ENCODE results near the gene COMMD10. TPM values are rescaled to one million over a fixed set of nuclear protein-coding genes. Genes with fewer than 3 reads are reported as not detected.
"Not testable (repeated sequence)": the region's sequence is repeated elsewhere in the genome, so short reads cannot be mapped to it uniquely, and the experiment has no call there.

Gene COMMD10
- 10 to 100 TPM; 39.7 to 54.8 (median 51.3) TPM for polyA plus RNA-seq (ENCODE audit: insufficient read depth in 1 of 5, insufficient read length in 5 of 5, low replicate concordance in 1 of 5)
- long read RNA-seq, donor 1, transcript COMMD10-201 (7 exons, 1,469 nt), result major isoform, 19 of 27 reads
- long read RNA-seq, donor 1, partial matches to known transcripts, result 8 of 27 reads
- long read RNA-seq, donor 1, other reads (novel, unspliced or antisense), result 0 of 27 reads
- long read RNA-seq, donor 2, transcript COMMD10-201 (7 exons, 1,469 nt), result major isoform, 14 of 20 reads
- long read RNA-seq, donor 2, partial matches to known transcripts, result 6 of 20 reads
- long read RNA-seq, donor 2, other reads (novel, unspliced or antisense), result 0 of 20 reads
- long read RNA-seq, donor 3, transcript COMMD10-201 (7 exons, 1,469 nt), result major isoform, 10 of 21 reads
- long read RNA-seq, donor 3, partial matches to known transcripts, result 11 of 21 reads
- long read RNA-seq, donor 3, other reads (novel, unspliced or antisense), result 0 of 21 reads
- long read RNA-seq, donor 4, transcript COMMD10-201 (7 exons, 1,469 nt), result major isoform, 8 of 15 reads
- long read RNA-seq, donor 4, partial matches to known transcripts, result 7 of 15 reads
- long read RNA-seq, donor 4, other reads (novel, unspliced or antisense), result 0 of 15 reads
- long read RNA-seq, donor 5, transcript COMMD10-201 (7 exons, 1,469 nt), result major isoform, 20 of 25 reads
- long read RNA-seq, donor 5, partial matches to known transcripts, result 5 of 25 reads
- long read RNA-seq, donor 5, other reads (novel, unspliced or antisense), result 0 of 25 reads
- long read RNA-seq, donor 6, transcript COMMD10-201 (7 exons, 1,469 nt), result major isoform, 23 of 30 reads
- long read RNA-seq, donor 6, partial matches to known transcripts, result 7 of 30 reads
- long read RNA-seq, donor 6, other reads (novel, unspliced or antisense), result 0 of 30 reads
- long read RNA-seq, donor 7, transcript COMMD10-201 (7 exons, 1,469 nt), result major isoform, 16 of 21 reads
- long read RNA-seq, donor 7, partial matches to known transcripts, result 5 of 21 reads
- long read RNA-seq, donor 7, other reads (novel, unspliced or antisense), result 0 of 21 reads
- long read RNA-seq, donor 8, transcript COMMD10-201 (7 exons, 1,469 nt), result major isoform, 5 of 5 reads
- long read RNA-seq, donor 8, partial matches to known transcripts, result 0 of 5 reads
- long read RNA-seq, donor 8, other reads (novel, unspliced or antisense), result 0 of 5 reads

DNA sequence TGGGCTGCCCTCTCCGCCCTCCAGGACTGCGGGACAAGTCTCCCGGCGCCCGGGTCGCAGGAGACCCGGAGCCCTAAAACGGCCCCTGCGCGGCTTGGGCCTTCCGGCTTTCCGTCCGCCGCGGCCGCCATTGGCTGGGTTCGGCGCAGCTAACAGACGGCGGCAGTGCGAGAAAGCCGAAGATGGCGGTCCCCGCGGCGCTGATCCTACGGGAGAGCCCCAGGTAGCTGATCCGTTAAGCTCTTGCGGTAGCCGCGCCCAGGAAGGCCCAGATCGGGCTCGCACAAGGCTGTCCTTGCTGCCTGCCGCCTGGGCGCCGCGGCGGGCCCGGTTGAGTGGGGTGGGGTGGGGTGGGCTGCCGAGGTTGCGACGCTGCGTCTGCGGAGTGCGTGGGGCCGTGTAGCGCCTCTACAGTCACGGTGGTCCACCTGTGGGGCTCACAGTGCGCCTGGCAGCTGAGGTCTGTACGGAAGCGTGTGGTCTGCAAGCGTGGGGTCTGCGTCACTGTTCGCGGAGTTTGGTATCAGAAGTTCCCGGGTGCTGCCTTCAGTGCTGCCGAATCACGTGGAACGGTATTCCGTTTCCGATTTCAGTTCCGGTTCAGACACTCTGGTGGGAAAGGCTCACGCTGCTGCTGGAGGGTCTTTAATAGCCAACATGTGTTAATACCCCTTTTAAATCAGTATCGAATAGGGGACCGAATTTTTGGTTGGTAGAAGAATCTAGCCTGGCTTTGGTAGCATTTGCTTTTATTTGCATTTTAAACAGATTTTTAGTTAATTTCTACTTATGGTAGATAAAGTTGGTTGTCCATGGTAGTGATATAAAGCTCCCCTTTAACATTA, at the start of gene COMMD10:
COMMD10 (plus strand) TSS at position 155 of the 845 bp plus-strand sequence.
- peak; percentile 72 to 80 for DNase-seq

- DNase-seq, result no peak
Measured at GRCh38 chr5:116035123-116035522, 49.7 kb upstream of the COMMD10 start.

- no peak for DNase-seq
Measured at GRCh38 chr5:116037236-116037822, 47.5 kb upstream of the COMMD10 start.

DNA sequence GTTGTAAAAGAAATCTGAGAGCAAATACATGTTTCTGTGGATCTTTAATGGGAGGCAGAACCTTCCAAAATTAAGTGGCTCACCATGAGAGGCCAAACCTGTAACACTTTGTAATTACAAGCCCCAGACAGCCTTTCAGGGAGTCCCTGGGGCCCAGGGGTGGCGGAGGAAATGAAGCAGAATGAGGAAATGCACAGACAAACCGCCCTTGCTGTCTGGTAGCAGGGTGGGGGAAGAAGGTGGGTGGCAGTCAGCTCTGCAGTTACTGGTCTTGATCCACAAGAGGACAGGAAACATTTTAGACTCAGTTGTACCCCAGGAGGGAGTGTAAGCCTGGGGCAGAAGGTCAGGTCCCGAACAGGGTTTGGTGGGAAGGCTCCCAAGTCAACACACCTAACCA, 46.0 kb upstream of the COMMD10 start:
- no peak for DNase-seq

GRCh38 chr5:116042375-116042774, 42.5 kb upstream of the COMMD10 start:
- no peak for DNase-seq

DNA sequence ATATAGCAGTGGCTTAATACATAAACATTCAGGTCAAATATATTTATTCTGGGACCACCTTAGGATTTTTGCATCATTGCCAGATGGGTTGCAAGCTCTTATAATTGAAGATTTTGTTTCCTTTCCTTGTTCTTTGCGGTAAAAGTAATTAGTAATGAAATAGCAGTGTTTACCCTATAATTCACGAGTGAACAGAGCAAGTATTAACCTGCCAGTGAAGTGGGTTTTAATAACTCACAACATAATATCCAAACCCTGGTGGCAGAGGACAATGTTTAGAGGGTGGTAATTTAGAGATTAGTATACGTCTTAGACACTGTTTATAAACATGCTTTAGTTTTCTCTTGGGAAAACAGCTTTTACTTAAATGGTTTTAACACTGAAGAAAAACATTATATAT, 40.8 kb upstream of the COMMD10 start:
- no peak for DNase-seq

DNA sequence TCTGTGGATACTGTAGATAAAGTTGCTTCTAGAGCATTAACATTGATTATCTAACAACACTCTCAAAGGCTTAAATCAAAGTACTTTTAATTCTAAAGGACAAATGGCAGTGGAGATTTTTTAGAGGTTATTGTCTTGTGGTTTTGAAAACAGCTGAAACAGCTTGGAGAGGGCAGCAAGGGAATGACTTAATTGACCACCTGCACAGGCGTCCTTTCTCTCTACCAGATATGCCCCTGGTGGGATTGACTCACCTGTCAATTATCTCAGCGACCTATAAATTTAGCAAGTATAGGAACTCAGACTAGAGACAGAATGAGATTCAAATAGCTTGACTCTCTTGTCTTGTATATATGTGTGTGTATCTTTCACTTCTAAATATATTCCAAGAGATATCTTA, 39.0 kb upstream of the COMMD10 start:
- no peak for DNase-seq

DNA sequence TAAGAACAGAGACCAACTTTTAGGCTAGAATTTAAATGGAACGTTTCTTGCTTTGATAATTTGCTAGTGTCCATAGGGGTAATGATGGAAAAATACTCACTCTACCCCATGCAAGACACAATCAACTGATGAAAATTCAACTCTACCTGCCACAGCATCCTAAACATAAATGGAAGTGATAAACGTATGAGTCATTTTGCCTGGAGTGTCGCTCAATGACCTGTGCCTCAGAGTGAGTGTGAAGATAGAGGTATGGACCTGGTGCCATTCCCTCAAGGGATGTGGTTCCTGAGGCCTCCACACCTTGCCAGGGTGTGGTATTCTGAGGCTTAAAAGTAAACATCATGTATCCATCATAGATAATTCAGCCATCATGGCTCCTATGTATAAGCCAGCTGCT, 38.6 kb upstream of the COMMD10 start:
- DNase-seq, result no peak

- no peak for DNase-seq
Measured at GRCh38 chr5:116046823-116047222, 38.0 kb upstream of the COMMD10 start.

DNA sequence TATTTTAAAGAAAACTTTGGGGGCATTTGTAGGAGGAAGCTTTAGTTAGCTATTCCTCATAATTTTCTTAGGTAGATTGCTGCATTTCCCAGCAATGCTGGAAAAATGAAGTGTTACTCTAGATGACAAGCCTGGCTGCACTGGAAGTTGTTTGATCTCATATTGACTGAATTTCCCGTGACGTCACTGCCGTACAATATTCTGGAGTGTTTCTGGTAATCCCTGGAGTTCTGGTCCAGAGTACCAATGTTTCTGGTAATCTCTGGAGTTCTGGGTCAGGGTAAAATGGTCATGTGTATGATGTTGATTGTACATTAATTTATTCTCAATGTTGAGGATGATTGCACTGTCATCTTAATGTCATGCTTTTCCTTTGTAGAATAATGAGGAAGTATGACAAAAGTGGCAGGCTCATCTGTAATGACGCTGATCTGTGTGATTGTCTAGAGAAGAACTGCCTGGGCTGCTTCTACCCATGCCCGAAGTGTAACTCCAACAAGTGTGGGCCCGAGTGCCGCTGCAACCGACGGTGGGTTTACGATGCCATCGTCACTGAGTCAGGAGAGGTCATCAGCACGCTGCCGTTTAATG, 26.4 kb upstream of the COMMD10 start:
- no peak for DNase-seq

GRCh38 chr5:116062352-116062751, 22.5 kb upstream of the COMMD10 start:
- DNase-seq, result no peak

GRCh38 chr5:116063950-116064349, 20.9 kb upstream of the COMMD10 start:
- DNase-seq, result no peak

DNA sequence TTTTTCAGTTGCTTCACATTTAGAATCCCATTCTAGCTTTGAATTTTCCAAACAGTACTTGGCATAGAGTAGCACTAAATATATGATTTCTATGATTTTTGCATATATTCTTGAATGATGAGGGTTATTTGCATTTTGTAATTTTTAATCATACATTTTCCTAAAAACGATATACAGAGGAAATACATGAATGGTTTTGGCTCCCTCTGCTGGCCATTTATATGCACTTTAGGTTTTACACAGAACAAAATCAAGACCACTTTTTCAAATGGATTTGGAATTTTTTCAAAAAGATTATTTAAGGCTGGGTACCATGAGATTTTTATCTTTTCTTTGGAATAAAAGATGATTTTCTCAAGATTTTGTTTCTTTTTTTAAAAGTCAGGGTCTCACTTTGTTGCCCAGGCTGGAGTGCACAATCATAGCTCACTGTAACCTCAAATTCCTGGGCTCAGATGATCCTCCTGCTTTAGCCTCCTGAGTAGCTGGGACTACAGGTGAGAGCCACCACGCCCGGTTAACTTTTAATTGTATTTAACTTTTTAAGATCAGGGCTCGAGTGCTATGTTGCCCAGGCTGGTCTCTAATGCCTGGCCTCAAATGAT, 16.7 kb upstream of the COMMD10 start:
- peak; percentile 44 to 63 for DNase-seq

GRCh38 chr5:116071211-116071610, 13.6 kb upstream of the COMMD10 start:
- no peak for DNase-seq

DNA sequence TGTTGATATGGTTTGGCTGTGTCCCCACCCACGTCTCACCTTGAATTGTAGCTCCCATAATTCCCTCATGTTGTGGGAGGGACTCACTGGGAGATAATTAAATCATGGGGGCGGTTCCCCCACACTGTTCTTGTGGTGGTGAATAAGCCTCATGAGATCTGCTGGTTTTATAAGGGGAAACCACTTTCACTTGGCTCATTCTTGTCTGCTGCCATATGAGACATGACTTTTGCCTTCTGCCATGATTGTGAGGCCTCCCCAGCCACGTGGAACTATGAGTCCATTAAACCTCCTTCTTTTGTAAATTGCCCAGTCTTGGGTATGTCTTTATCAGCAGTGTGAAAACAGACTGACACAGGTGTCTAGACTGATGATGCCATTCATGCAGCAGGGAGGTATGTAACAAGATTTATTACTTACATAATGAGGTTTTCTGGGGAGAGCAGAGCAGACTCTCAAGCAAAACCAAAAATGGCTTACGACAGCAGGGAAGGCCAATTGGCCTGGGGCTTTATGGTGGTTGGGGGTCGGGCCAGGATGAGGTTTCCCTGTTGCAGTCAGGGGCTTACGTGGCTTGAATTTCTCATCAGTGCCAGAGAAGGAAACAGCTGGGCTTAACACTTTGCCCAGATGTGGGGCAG, 9.5 kb upstream of the COMMD10 start:
- DNase-seq, result no peak

DNA sequence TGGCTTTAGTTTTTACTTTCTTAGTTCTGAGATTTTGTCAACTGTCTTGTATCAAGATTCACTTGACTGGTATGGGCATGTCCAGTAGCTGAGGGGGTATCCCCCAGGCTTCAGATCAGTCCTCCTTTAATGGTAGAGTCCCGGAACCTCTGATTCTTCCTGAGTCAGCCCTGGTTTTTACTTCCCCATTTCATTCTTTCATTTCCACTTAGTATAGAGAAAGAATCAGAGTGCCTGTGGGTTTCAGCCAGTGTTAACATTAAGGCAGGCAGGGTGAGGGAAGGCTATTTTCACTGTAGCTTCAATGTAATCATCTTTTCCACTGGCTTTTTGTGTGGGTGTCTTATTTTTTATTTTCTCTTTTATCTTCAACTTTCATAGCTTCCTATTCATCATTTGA, 8.3 kb upstream of the COMMD10 start:
- DNase-seq, result no peak

DNA sequence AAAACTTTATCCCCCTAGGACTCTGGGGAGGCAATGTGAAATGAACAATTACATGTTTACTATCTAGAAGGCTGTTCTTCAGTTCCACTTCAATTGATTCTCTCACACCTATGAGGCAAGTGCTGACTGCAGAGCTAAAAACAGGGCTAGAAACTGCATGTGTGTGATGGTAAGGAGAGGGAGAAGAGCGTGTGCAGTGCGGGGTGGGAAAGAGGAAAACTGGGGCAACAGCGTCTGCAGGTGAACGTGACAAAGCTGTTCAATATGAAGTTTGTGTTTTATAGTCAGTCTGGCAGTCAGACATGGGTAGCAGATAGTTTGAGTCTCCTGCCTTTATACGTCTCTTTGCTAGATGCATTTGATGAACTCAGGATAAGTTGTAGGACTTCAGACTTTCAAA, 6.6 kb upstream of the COMMD10 start:
- DNase-seq, result no peak

DNA sequence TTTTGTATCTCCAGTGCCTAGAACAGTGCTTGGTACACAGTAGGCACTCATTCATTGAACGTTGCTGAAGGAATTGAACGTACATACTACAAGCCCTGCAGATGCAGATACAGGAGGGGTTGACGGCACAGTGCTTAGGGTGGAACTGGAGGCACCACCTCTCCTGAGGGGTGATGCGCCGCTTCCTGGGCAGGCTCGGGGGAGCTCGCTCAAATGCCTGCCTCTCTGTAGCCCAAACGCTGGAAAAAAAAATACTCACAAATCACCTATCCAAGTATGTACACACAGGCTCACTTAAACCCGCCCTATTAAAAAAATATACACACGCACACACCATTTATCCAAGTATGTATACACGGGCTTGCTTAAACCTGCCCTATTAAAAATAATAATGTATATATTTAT, 536 bp upstream of the COMMD10 start:
- peak; percentile 13 to 14 for DNase-seq

DNA sequence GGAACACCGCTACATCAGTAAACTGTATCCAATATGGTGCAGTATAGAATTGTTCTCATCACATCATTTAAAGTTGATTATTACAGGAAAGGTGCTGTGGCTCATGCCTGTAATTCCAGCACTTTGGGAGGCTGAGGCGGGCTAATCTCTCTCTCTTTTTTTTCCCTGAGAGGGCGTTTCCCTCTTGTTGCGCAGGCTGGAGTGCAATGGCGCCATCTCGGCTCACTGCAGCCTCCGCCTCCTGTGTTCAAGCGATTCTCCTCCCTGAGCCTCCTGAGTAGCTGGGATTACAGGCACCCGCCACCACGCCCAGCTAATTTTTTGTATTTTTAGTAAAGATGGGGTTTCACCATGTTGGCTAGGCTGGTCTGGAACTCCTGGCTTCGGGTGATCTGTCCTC, 1.5 kb downstream of the COMMD10 start:
- DNase-seq, result not testable (repeated sequence)
